PFSK-1 (cell line): ENCODE results near the gene SMAD2.

Experiments
- FOXP2 ChIP-seq: optimal IDR thresholded peaks from 2 replicates; pipeline ENCODE3; 2011; ENCODE audit warnings: borderline replicate concordance, control low read depth, inconsistent platforms; ENCODE audit not compliant: insufficient read depth; ENCODE audit errors: extremely low read length, extremely low read depth
- POLR2AphosphoS5 ChIP-seq: IDR thresholded peaks from 2 replicates; pipeline ENCODE4 v1.6.1; 2012; ENCODE audit warnings: low read depth, mild to moderate bottlenecking, control low read depth, low read length, moderate library complexity
- SIN3A ChIP-seq: IDR thresholded peaks from 2 replicates; pipeline ENCODE4 v1.6.1; 2012; ENCODE audit warnings: mild to moderate bottlenecking, low read length, moderate library complexity, borderline replicate concordance; ENCODE audit not compliant: insufficient read depth
- TAF1 ChIP-seq: IDR thresholded peaks from 2 replicates; pipeline ENCODE4 v1.6.1; 2012; ENCODE audit warnings: low read length, control low read depth, borderline replicate concordance; ENCODE audit not compliant: insufficient read depth
- TF ChIP-seq, protein P1 (sequence below), 2 experiments: IDR thresholded peaks; 2 replicates each; pipeline versions ENCODE4 v1.6.1 to v1.8.0; 2011 to 2012; ENCODE audit warnings: low read depth in 2 of 2, low read length in 2 of 2, control low read depth in 1 of 2, inconsistent platforms in 1 of 2, mild to moderate bottlenecking in 1 of 2, moderate library complexity in 1 of 2; ENCODE audit not compliant: insufficient read depth in 1 of 2

DNA sequence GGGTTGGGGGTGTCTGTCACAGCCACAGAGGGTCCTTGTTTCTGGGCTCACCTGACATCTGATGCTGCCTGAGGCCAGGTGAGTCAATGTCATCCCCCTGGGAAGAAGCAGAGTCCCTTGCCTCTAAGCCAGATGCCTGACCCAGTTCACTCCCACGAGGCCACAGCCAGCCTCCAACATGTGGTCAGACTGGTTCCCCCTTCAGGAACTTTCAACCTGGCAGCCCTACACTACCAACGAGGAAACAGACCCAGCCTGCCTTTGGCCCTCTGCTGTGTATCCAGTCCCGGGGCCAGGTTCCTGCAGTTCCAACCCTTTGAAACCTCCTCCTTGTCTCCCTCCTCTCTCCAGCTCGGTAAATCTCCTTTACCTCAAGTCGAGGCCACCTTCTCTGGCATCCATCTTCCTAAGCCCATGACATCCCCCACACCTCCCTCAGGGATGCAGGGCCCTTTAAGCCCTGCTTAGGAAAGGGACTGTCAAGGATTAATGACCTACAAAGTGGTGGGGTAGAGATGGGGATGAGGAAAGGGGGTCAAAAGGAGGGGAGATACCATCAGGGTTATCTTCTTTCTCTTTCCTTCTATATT lies 49.2 kb upstream of the SMAD2 start:
- no peak for TF ChIP-seq POLR2AphosphoS5
- TF ChIP-seq TAF1 = no peak
- TF ChIP-seq SIN3A = no peak
- TF ChIP-seq, protein P1, sequence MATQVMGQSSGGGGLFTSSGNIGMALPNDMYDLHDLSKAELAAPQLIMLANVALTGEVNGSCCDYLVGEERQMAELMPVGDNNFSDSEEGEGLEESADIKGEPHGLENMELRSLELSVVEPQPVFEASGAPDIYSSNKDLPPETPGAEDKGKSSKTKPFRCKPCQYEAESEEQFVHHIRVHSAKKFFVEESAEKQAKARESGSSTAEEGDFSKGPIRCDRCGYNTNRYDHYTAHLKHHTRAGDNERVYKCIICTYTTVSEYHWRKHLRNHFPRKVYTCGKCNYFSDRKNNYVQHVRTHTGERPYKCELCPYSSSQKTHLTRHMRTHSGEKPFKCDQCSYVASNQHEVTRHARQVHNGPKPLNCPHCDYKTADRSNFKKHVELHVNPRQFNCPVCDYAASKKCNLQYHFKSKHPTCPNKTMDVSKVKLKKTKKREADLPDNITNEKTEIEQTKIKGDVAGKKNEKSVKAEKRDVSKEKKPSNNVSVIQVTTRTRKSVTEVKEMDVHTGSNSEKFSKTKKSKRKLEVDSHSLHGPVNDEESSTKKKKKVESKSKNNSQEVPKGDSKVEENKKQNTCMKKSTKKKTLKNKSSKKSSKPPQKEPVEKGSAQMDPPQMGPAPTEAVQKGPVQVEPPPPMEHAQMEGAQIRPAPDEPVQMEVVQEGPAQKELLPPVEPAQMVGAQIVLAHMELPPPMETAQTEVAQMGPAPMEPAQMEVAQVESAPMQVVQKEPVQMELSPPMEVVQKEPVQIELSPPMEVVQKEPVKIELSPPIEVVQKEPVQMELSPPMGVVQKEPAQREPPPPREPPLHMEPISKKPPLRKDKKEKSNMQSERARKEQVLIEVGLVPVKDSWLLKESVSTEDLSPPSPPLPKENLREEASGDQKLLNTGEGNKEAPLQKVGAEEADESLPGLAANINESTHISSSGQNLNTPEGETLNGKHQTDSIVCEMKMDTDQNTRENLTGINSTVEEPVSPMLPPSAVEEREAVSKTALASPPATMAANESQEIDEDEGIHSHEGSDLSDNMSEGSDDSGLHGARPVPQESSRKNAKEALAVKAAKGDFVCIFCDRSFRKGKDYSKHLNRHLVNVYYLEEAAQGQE (IDR thresholded peaks at IDR 0.05; ENCODE audit: insufficient read depth in 1 of 2, low read depth in 2 of 2, low read length in 2 of 2) = no peak
- no peak for TF ChIP-seq FOXP2
